RWPE2 (cell line): ENCODE data around the gene SYT7.
A peak's percentile ranks its signal among the peaks of the same experiment; 100 is the strongest.
"Not testable (repeated sequence)": the region's sequence is repeated elsewhere in the genome, so short reads cannot be mapped to it uniquely, and the experiment has no call there.

Experiments used
- ATAC-seq: fragments of 200-7000 bp; cut with Tn5 transposase; 3 replicates; pipeline ENCODE4 v1.9.1; 2021; ENCODE audit warnings: low read depth
- DNase-seq: peaks from one replicate; pipeline ENCODE4 v3.0.0-alpha.2; 2020; ENCODE audit warnings: low spot score
- H3K27ac ChIP-seq: fragments of 450-650 bp; 2 replicates; pipeline ENCODE4 v1.5.1; 2017; ENCODE audit warnings: mild to moderate bottlenecking; ENCODE audit not compliant: poor library complexity, severe bottlenecking
- H3K27me3 ChIP-seq: fragments of 250-450 bp; sonication (Bioruptor Pico); 2 replicates; pipeline ENCODE4 v1.5.1; 2021; ENCODE audit warnings: mild to moderate bottlenecking, moderate library complexity; ENCODE audit not compliant: insufficient read depth, poor library complexity, severe bottlenecking
- H3K36me3 ChIP-seq: fragments of 250-450 bp; sonication (Bioruptor Pico); 2 replicates; pipeline ENCODE4 v1.5.1; 2020; ENCODE audit warnings: low read depth, mild to moderate bottlenecking, moderate library complexity
- H3K4me1 ChIP-seq: fragments of 250-450 bp; sonication (Bioruptor Pico); 2 replicates; pipeline ENCODE4 v1.5.1; 2021; ENCODE audit warnings: mild to moderate bottlenecking, moderate library complexity; ENCODE audit not compliant: insufficient read depth, poor library complexity, severe bottlenecking
- H3K4me3 ChIP-seq: fragments of 250-450 bp; sonication (Bioruptor Pico); 2 replicates; pipeline ENCODE4 v1.5.1; 2021; ENCODE audit warnings: mild to moderate bottlenecking, moderate library complexity; ENCODE audit not compliant: severe bottlenecking
- H3K9me3 ChIP-seq: fragments of 250-450 bp; sonication (Bioruptor Pico); 2 replicates; pipeline ENCODE4 v1.5.1; 2021; ENCODE audit warnings: mild to moderate bottlenecking, moderate library complexity; ENCODE audit not compliant: severe bottlenecking
- TF ChIP-seq, protein P1 (sequence below): fragments of 450-650 bp; IDR thresholded peaks from one replicate; pipeline ENCODE4 v1.5.1; 2017; ENCODE audit warnings: mild to moderate bottlenecking, moderate library complexity; ENCODE audit not compliant: poor library complexity, severe bottlenecking

SYT7 gene

GRCh38 chr11:61484541-61484940 lies 96.3 kb downstream of the SYT7 start:
- Histone ChIP-seq H3K4me3 (no peak overlapping the region), H3K4me1 (no peaks in the 10 kb centered on the region)

DNA sequence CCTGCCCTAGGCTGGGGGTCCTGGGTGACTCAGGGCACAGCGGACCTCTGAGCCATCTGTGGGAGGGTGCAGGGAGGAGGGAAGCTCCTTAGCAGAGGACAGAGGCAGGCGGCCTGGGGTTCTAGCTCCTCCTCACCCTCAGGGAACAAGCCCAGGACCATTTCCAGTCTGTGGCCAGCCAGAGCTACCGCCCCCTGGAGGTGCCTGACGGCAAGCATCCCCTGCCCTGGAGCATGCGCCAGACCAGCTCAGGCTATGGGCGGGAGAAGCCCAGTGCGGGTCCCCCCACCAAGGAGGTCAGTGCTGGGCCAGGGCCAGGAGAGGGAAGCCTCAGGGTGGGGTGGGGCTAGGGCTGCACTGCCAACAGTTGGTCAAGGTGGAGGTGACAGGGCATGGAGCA lies 98.4 kb downstream of the SYT7 start:
- no peaks in the 10 kb centered on the region for H3K27me3 ChIP-seq

More at GRCh38 chr11:61484541-61484940, 96.3 kb downstream of the SYT7 start:
- Histone ChIP-seq H3K27ac (no peak overlapping the region), H3K9me3 (no peaks in the 10 kb centered on the region), H3K27me3 (no peaks in the 10 kb centered on the region), H3K36me3 (no peaks in the 10 kb centered on the region)
- ATAC-seq = no peak
- DNase-seq = no peak
- TF ChIP-seq, protein P1, sequence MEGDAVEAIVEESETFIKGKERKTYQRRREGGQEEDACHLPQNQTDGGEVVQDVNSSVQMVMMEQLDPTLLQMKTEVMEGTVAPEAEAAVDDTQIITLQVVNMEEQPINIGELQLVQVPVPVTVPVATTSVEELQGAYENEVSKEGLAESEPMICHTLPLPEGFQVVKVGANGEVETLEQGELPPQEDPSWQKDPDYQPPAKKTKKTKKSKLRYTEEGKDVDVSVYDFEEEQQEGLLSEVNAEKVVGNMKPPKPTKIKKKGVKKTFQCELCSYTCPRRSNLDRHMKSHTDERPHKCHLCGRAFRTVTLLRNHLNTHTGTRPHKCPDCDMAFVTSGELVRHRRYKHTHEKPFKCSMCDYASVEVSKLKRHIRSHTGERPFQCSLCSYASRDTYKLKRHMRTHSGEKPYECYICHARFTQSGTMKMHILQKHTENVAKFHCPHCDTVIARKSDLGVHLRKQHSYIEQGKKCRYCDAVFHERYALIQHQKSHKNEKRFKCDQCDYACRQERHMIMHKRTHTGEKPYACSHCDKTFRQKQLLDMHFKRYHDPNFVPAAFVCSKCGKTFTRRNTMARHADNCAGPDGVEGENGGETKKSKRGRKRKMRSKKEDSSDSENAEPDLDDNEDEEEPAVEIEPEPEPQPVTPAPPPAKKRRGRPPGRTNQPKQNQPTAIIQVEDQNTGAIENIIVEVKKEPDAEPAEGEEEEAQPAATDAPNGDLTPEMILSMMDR = no peak

GRCh38 chr11:61481806-61482205 lies 99.1 kb downstream of the SYT7 start:
- TF ChIP-seq, protein P1 = no peak
- H3K27me3 ChIP-seq = no peaks in the 10 kb centered on the region
- no peaks in the 10 kb centered on the region for H3K4me1 ChIP-seq
- H3K4me3 ChIP-seq = no peak overlapping the region
- DNase-seq (no peak), ATAC-seq (no peak)
- no peaks in the 10 kb centered on the region for H3K36me3 ChIP-seq
- H3K27ac ChIP-seq = no peak overlapping the region
- H3K9me3 ChIP-seq = no peaks in the 10 kb centered on the region

More for the DNA sequence above, 98.4 kb downstream of the SYT7 start:
- Histone ChIP-seq H3K4me1 (no peaks in the 10 kb centered on the region), H3K27ac (no peak overlapping the region), H3K9me3 (no peaks in the 10 kb centered on the region), H3K4me3 (no peak overlapping the region), H3K36me3 (no peaks in the 10 kb centered on the region)
- TF ChIP-seq, protein P1 = peak; percentile 19
- DNase-seq (no peak), ATAC-seq (no peak)

- ATAC-seq (peak; percentile 43; the same call in 2 of the 3 replicates), DNase-seq (no peak)
- no peak overlapping the region for H3K27ac ChIP-seq
- TF ChIP-seq, protein P1 = no peak
- H3K9me3 ChIP-seq = no peaks in the 10 kb centered on the region
- no peak overlapping the region for H3K4me3 ChIP-seq
- H3K36me3 ChIP-seq = no peaks in the 10 kb centered on the region
- no peaks in the 10 kb centered on the region for H3K27me3 ChIP-seq
- no peaks in the 10 kb centered on the region for H3K4me1 ChIP-seq
Measured at GRCh38 chr11:61480994-61481335, 99.9 kb downstream of the SYT7 start.

- no peak for DNase-seq
- no peaks in the 10 kb centered on the region for H3K36me3 ChIP-seq
- no peaks in the 10 kb centered on the region for H3K4me1 ChIP-seq
- no peaks in the 10 kb centered on the region for H3K27me3 ChIP-seq
- no peak overlapping the region for H3K4me3 ChIP-seq
- TF ChIP-seq, protein P1 = no peak
- no peaks in the 10 kb centered on the region for H3K9me3 ChIP-seq
- H3K27ac ChIP-seq = no peak overlapping the region
- no peak for ATAC-seq
Measured at GRCh38 chr11:61480261-61480993, 100.4 kb downstream of the SYT7 start.

- not testable (repeated sequence) for H3K27me3 ChIP-seq, H3K27ac ChIP-seq, H3K4me1 ChIP-seq, H3K9me3 ChIP-seq, H3K4me3 ChIP-seq, H3K36me3 ChIP-seq, ATAC-seq, DNase-seq
Measured at GRCh38 chr11:61479360-61480058, 101.4 kb downstream of the SYT7 start.
